SKM-1 (cell line): ENCODE measurements around the gene CD151.

Source experiments
- DNase-seq: peaks from one replicate; lab custom pipeline; 2025; ENCODE audit not compliant: unreplicated experiment; lab: John Stamatoyannopoulos, UW

The CD151 gene

GRCh38 chr11:841981-842369 lies 9.2 kb downstream of the CD151 start:
- no peak for DNase-seq

GRCh38 chr11:842370-843002 lies 9.7 kb downstream of the CD151 start, which contains the start of the genes POLR2L and TSPAN4:
Gene POLR2L, minus strand, starts transcription at chr11:842529. Its CDS starts 21 bp downstream, at chr11:842508.
Gene TSPAN4, plus strand, starts transcription at chr11:842852. Its CDS starts 7,453 bp downstream, at chr11:850305.
- peak; percentile 51 for DNase-seq

- no peak for DNase-seq
These were observed 10.5 kb downstream of the CD151 start for GRCh38 chr11:843086-843734.

- no peak for DNase-seq
These were observed 11.3 kb downstream of the CD151 start for GRCh38 chr11:843818-844692.

GRCh38 chr11:844693-845644 lies 12.2 kb downstream of the CD151 start:
- no peak for DNase-seq

- no peak for DNase-seq
These were observed 13.2 kb downstream of the CD151 start for GRCh38 chr11:845872-846495.

- no peak for DNase-seq
These were observed 13.8 kb downstream of the CD151 start for GRCh38 chr11:846496-847098.

GRCh38 chr11:847876-848275 lies 15.1 kb downstream of the CD151 start:
- DNase-seq: no peak

- no peak for DNase-seq
These were observed 15.7 kb downstream of the CD151 start for GRCh38 chr11:848380-848931.

- no peak for DNase-seq
These were observed 16.5 kb downstream of the CD151 start for GRCh38 chr11:849104-849824.

GRCh38 chr11:849951-850774 lies 17.4 kb downstream of the CD151 start:
- DNase-seq: no peak

GRCh38 chr11:850775-851763 lies 18.3 kb downstream of the CD151 start:
- no peak for DNase-seq

- no peak for DNase-seq
These were observed 20.0 kb downstream of the CD151 start for GRCh38 chr11:852762-853161.

GRCh38 chr11:853682-854448 lies 21.1 kb downstream of the CD151 start:
- DNase-seq: no peak

GRCh38 chr11:854601-855329 lies 22.0 kb downstream of the CD151 start:
- no peak for DNase-seq
